ENCODE data around the gene IFT81.

GRCh38 chr12:110075880-110076279 is 48.3 kb upstream of the IFT81 start:
- TF ChIP-seq POLR2A (IDR thresholded peaks at IDR 0.05) (no peak), CTCF (IDR thresholded peaks at IDR 0.05) (no peak)

Data from uterus (tissue), 2 donors.